Upper lobe of right lung (tissue), 1 donor: Measurements from ENCODE around the gene PIP4K2B. TPM values are rescaled to one million over a fixed set of nuclear protein-coding genes. Genes with fewer than 3 reads are reported as not detected.

Experiments used
- ATAC-seq: fragments of 200-7000 bp; cut with Tn5 transposase; one replicate; pipeline ENCODE4 v1.9.1; 2020; ENCODE audit warnings: mild to moderate bottlenecking, moderate library complexity
- DNase-seq: peaks from one replicate; pipeline ENCODE4 v3.0.0-alpha.2; 2020
- H3K27ac ChIP-seq: fragments of 200-600 bp; one replicate; pipeline ENCODE4 v1.8.0; 2022
- H3K27me3 ChIP-seq: fragments of 200-600 bp; one replicate; pipeline ENCODE4 v1.8.0; 2022; ENCODE audit warnings: mild to moderate bottlenecking
- H3K36me3 ChIP-seq: fragments of 200-600 bp; one replicate; pipeline ENCODE4 v1.8.0; 2022
- H3K4me1 ChIP-seq: fragments of 200-600 bp; one replicate; pipeline ENCODE4 v1.8.0; 2022
- H3K4me3 ChIP-seq: fragments of 200-600 bp; one replicate; pipeline ENCODE4 v1.8.0; 2022; ENCODE audit warnings: mild to moderate bottlenecking
- H3K9me3 ChIP-seq: fragments of 200-600 bp; one replicate; pipeline ENCODE4 v1.8.0; 2022
- CTCF ChIP-seq: fragments of 200-600 bp; IDR thresholded peaks from one replicate; pipeline ENCODE4 v1.8.0; 2022; ENCODE audit warnings: antibody characterized with exemption
- intact Hi-C: fragments of 100-400 bp; cut with DNase I; formaldehyde crosslinking; loops from one replicate; pipeline ENCODE4 v1.11.0; 2022
- total RNA-seq: library from RNA; stranded (reverse); fragmentation: NEBNext Ultra II Directional; extraction: Animal tissue kit (Norgen Biotek cat#: 25700); gene quantifications from one replicate; pipeline ENCODE4 v1.2.1, GENCODE V29; 2021
- donor health status: DM: no; HTN: yes; CAD: no; lungs with severe emphysema.

PIP4K2B gene
- total RNA-seq, 1 donor from 2014 or later, result 50.5 TPM

GRCh38 chr17:38749223-38750043, 49.9 kb downstream of the PIP4K2B start:
- Histone ChIP-seq H3K4me3 (peak overlapping the region; percentile 96), H3K9me3 (no peaks in the 10 kb centered on the region), H3K4me1 (peaks cover 48% of the 10 kb centered on the region), H3K36me3 (peaks cover 6% of the 10 kb centered on the region), H3K27me3 (no peaks in the 10 kb centered on the region), H3K27ac (peak overlapping the region; percentile 93)
- no peak for TF ChIP-seq CTCF
- DNase-seq (peak; percentile 94), ATAC-seq (peak; percentile 67)
- intact Hi-C loops, result no loop called here

- TF ChIP-seq CTCF, result no peak
- no peak for DNase-seq
- H3K27ac ChIP-seq, result peak overlapping the region; percentile 93
- no peaks in the 10 kb centered on the region for H3K9me3 ChIP-seq
- no peaks in the 10 kb centered on the region for H3K27me3 ChIP-seq
- ATAC-seq, result no peak
- no peaks in the 10 kb centered on the region for H3K36me3 ChIP-seq
- intact Hi-C loops, result no loop called here
- H3K4me3 ChIP-seq, result peak overlapping the region; percentile 96
- H3K4me1 ChIP-seq, result peaks cover 46% of the 10 kb centered on the region
Measured at GRCh38 chr17:38748892-38749222, 50.5 kb downstream of the PIP4K2B start.

GRCh38 chr17:38748149-38748891, 51.0 kb downstream of the PIP4K2B start, which contains the start of gene PCGF2:
Gene PCGF2, minus strand, starts transcription at chr17:38748336. Its CDS starts 7,934 bp downstream, at chr17:38740402.
- intact Hi-C loops, result no loop called here
- ATAC-seq (peak; percentile 43), DNase-seq (peak; percentile 94)

GRCh38 chr17:38747463-38748148, 51.8 kb downstream of the PIP4K2B start:
- intact Hi-C loops, result no loop called here
- DNase-seq (peak; percentile 82), ATAC-seq (no peak)
- Histone ChIP-seq H3K27ac (peak overlapping the region; percentile 78), H3K27me3 (no peaks in the 10 kb centered on the region), H3K4me3 (peak overlapping the region; percentile 96), H3K4me1 (peaks cover 50% of the 10 kb centered on the region), H3K36me3 (no peaks in the 10 kb centered on the region), H3K9me3 (no peaks in the 10 kb centered on the region)
- no peak for TF ChIP-seq CTCF

More at GRCh38 chr17:38748149-38748891, 51.0 kb downstream of the PIP4K2B start, which contains the start of gene PCGF2:
- H3K36me3 ChIP-seq, result no peaks in the 10 kb centered on the region
- peak within 1 kb of the TSS; percentile 93 for H3K27ac ChIP-seq
- H3K4me3 ChIP-seq, result peak within 1 kb of the TSS; percentile 96
- TF ChIP-seq CTCF, result no peak
- peaks cover 45% of the 10 kb centered on the region for H3K4me1 ChIP-seq
- no peaks in the 10 kb centered on the region for H3K9me3 ChIP-seq
- no peaks in the 10 kb centered on the region for H3K27me3 ChIP-seq

GRCh38 chr17:38746849-38747462, 52.4 kb downstream of the PIP4K2B start:
- H3K36me3 ChIP-seq, result no peaks in the 10 kb centered on the region
- ATAC-seq, result no peak
- H3K4me3 ChIP-seq, result peak overlapping the region; percentile 96
- peaks cover 56% of the 10 kb centered on the region for H3K4me1 ChIP-seq
- no peak for DNase-seq
- no peaks in the 10 kb centered on the region for H3K9me3 ChIP-seq
- no peaks in the 10 kb centered on the region for H3K27me3 ChIP-seq
- intact Hi-C loops, result no loop called here
- no peak for TF ChIP-seq CTCF
- H3K27ac ChIP-seq, result peak overlapping the region; percentile 78
